IMR-90 (cell line): Measurements from ENCODE around the gene NLRP3.

Experiments
- CEBPB ChIP-seq: IDR thresholded peaks from 2 replicates; pipeline ENCODE4 v1.6.1; 2012; ENCODE audit warnings: low read depth, low read length, improper control_type of control experiment
- CTCF ChIP-seq: conservative IDR thresholded peaks from 2 replicates; pipeline ENCODE4 v1.5.1; 2012; ENCODE audit warnings: mild to moderate bottlenecking, low read depth, low read length, improper control_type of control experiment
- FOS ChIP-seq: fragments of 150-350 bp; IDR thresholded peaks from 2 replicates; pipeline ENCODE4 v1.6.1; 2016; ENCODE audit warnings: low read depth, low read length
- MAFK ChIP-seq: IDR thresholded peaks from 2 replicates; pipeline ENCODE4 v1.6.1; 2012; ENCODE audit warnings: low read depth, low read length, improper control_type of control experiment
- MAZ ChIP-seq: IDR thresholded peaks from 2 replicates; pipeline ENCODE4 v1.6.1; 2012; ENCODE audit warnings: low read depth, mild to moderate bottlenecking, low read length, improper control_type of control experiment, moderate library complexity, borderline replicate concordance
- MXI1 ChIP-seq: IDR thresholded peaks from 2 replicates; pipeline ENCODE4 v1.6.1; 2012; ENCODE audit warnings: low read depth, mild to moderate bottlenecking, low read length, moderate library complexity, borderline replicate concordance
- POLR2A ChIP-seq: IDR thresholded peaks from 2 replicates; pipeline ENCODE4 v1.6.1; 2012; ENCODE audit warnings: mild to moderate bottlenecking, low read depth, low read length
- RAD21 ChIP-seq: IDR thresholded peaks from 2 replicates; pipeline ENCODE4 v1.6.1; 2012; ENCODE audit warnings: low read length, improper control_type of control experiment
- RCOR1 ChIP-seq: IDR thresholded peaks from 2 replicates; pipeline ENCODE4 v1.6.1; 2012; ENCODE audit warnings: mild to moderate bottlenecking, low read length, improper control_type of control experiment; ENCODE audit not compliant: insufficient replicate concordance
- RFX5 ChIP-seq: IDR thresholded peaks from 2 replicates; pipeline ENCODE4 v1.8.0; 2012; ENCODE audit warnings: low read depth, mild to moderate bottlenecking, low read length, moderate library complexity
- SMC3 ChIP-seq: fragments of 150-350 bp; IDR thresholded peaks from 2 replicates; pipeline ENCODE4 v1.6.1; 2016; ENCODE audit warnings: low read depth, mild to moderate bottlenecking, antibody characterized with exemption, low read length, moderate library complexity
- USF2 ChIP-seq: fragments of 150-350 bp; IDR thresholded peaks from 2 replicates; pipeline ENCODE4 v1.6.1; 2017; ENCODE audit warnings: mild to moderate bottlenecking, antibody characterized with exemption, low read length, low read depth

- TF ChIP-seq CTCF (no peak), CEBPB (no peak), POLR2A (no peak), MAZ (no peak), RCOR1 (no peak), SMC3 (no peak), MAFK (no peak), RAD21 (no peak), USF2 (no peak), FOS (no peak), MXI1 (no peak), RFX5 (no peak)
Measured at GRCh38 chr1:247491328-247491727, 75.4 kb downstream of the NLRP3 start.
